HepG2 (cell line): ENCODE results near the gene CRIP1. TPM values are rescaled to one million over a fixed set of nuclear protein-coding genes. Genes with fewer than 3 reads are reported as not detected.

Source experiments
- polyA plus RNA-seq, 8 experiments: library from polyadenylated mRNA; depleted of rRNA in 3 of 8; stranded (reverse) in 7 of 8; unstranded in 1 of 8; fragments of >200 nt; fragmentation: Illumina TruSeq in 4 of 8; extraction: Trizol in 4 of 8; gene quantifications; 2 replicates each; pipeline versions ENCODE4 v1.2.1 to v1.2.3, GENCODE V29; 2011 to 2016; ENCODE audit warnings: low read depth in 4 of 8, missing spikeins in 1 of 8, mixed read lengths in 1 of 8; ENCODE audit not compliant: insufficient read depth in 1 of 8
- total RNA-seq, 5 experiments: library from RNA; depleted of rRNA; stranded (reverse); fragments of >200 nt; fragmentation: Illumina TruSeq; extraction: Trizol; gene quantifications; 2 replicates each; pipeline ENCODE4 v1.2.3, GENCODE V29; 2016; ENCODE audit warnings: low read depth in 1 of 5

CRIP1 gene
- total and polyA plus RNA-seq, 2 of the 13 experiments (the other 11 are each of a cell fraction or from before 2014, with no cell fraction given) = 53.9 to 59.5 TPM

Other genes starting within 250 kb of the CRIP1 start
- not detected in 2 replicates for gene BTBD6, start 238.4 kb upstream of the CRIP1 start, total RNA-seq (2016; rRNA removed; fragmentation: Illumina TruSeq; extraction: Trizol)
- gene BTBD6, start 238.4 kb upstream of the CRIP1 start, polyA plus RNA-seq (2011; rRNA removed) = not detected in 2 replicates
- gene BRF1, start 185.9 kb upstream of the CRIP1 start, total RNA-seq (2016; rRNA removed; fragmentation: Illumina TruSeq; extraction: Trizol) = 6.4 and 11.0 TPM in 2 replicates
- gene BRF1, start 185.9 kb upstream of the CRIP1 start, polyA plus RNA-seq (2011; rRNA removed) = 5.1 and 5.7 TPM in 2 replicates
- 14.6 and 23.6 TPM in 2 replicates for gene PACS2, start 172.1 kb upstream of the CRIP1 start, total RNA-seq (2016; rRNA removed; fragmentation: Illumina TruSeq; extraction: Trizol)
- 27.6 and 33.7 TPM in 2 replicates for gene PACS2, start 172.1 kb upstream of the CRIP1 start, polyA plus RNA-seq (2011; rRNA removed)
- 0.27 and 0.55 TPM in 2 replicates for gene TEX22, start 88.3 kb upstream of the CRIP1 start, total RNA-seq (2016; rRNA removed; fragmentation: Illumina TruSeq; extraction: Trizol)
- gene TEX22, start 88.3 kb upstream of the CRIP1 start, polyA plus RNA-seq (2011; rRNA removed) = 0.07 and 0.16 TPM in 2 replicates
- gene MTA1, start 67.1 kb upstream of the CRIP1 start, total RNA-seq (2016; rRNA removed; fragmentation: Illumina TruSeq; extraction: Trizol) = 19.1 and 35.2 TPM in 2 replicates
- 85.7 and 85.8 TPM in 2 replicates for gene MTA1, start 67.1 kb upstream of the CRIP1 start, polyA plus RNA-seq (2011; rRNA removed)
- gene CRIP2, start 12.1 kb upstream of the CRIP1 start, total RNA-seq (2016; rRNA removed; fragmentation: Illumina TruSeq; extraction: Trizol) = 32.1 and 37.9 TPM in 2 replicates
- 18.0 and 31.6 TPM in 2 replicates for gene CRIP2, start 12.1 kb upstream of the CRIP1 start, polyA plus RNA-seq (2011; rRNA removed)
- 20.7 and 27.4 TPM in 2 replicates for gene TEDC1, start 4.4 kb downstream of the CRIP1 start, total RNA-seq (2016; rRNA removed; fragmentation: Illumina TruSeq; extraction: Trizol)
- 5.7 and 7.3 TPM in 2 replicates for gene TEDC1, start 4.4 kb downstream of the CRIP1 start, polyA plus RNA-seq (2011; rRNA removed)
- gene TMEM121, start 39.7 kb downstream of the CRIP1 start, total RNA-seq (2016; rRNA removed; fragmentation: Illumina TruSeq; extraction: Trizol) = 10.8 and 19.0 TPM in 2 replicates
- 6.6 and 10.9 TPM in 2 replicates for gene TMEM121, start 39.7 kb downstream of the CRIP1 start, polyA plus RNA-seq (2011; rRNA removed)